HEK293 (cell line): ENCODE data around the gene SRPRB.

Experiments used
- CTCF ChIA-PET: fragments of 350-600 bp; formaldehyde crosslinking; extraction: SDS; loops from one replicate; lab custom pipeline; 2021; ENCODE audit warnings: antibody characterized with exemption; lab: Yijun Ruan, JAX
- POLR2A ChIA-PET: fragments of 300-600 bp; formaldehyde crosslinking; extraction: SDS; loops from one replicate; lab custom pipeline; 2020; ENCODE audit warnings: antibody characterized with exemption, inconsistent platforms; lab: Yijun Ruan, JAX
- H3K27ac ChIP-seq: fragments of 200-500 bp; sonication (Bioruptor generic); 2 replicates; pipeline ENCODE4 v1.5.1; 2014; ENCODE audit warnings: low read depth, low read length, control low read depth, inconsistent platforms; ENCODE audit errors: extremely low read depth
- H3K36me3 ChIP-seq, 2 experiments: fragments of 200-500 bp in 1 of 2; sonication (Bioruptor generic) in 1 of 2; 1 replicate in 1 of 2; 2 replicates in 1 of 2; pipeline ENCODE4 v1.5.1; 2014 to 2017; ENCODE audit warnings: inconsistent platforms in 2 of 2, low read length in 2 of 2; ENCODE audit not compliant: control insufficient read depth in 2 of 2, insufficient read depth in 1 of 2
- H3K4me1 ChIP-seq: fragments of 200-500 bp; sonication (Bioruptor generic); 2 replicates; pipeline ENCODE4 v1.5.1; 2014; ENCODE audit warnings: mild to moderate bottlenecking, low read length, inconsistent platforms; ENCODE audit not compliant: control insufficient read depth, insufficient read depth
- H3K4me3 ChIP-seq: 2 replicates; pipeline ENCODE4 v1.5.1; 2011; ENCODE audit warnings: low read depth, mild to moderate bottlenecking, control low read depth, low read length, moderate library complexity
- H3K9me3 ChIP-seq: fragments of 200-500 bp; sonication (Bioruptor generic); 2 replicates; pipeline ENCODE4 v1.5.1; 2014; ENCODE audit warnings: low read depth, low read length, inconsistent platforms; ENCODE audit not compliant: control insufficient read depth, insufficient read depth
- BCL11B ChIP-seq: fragments of 450-650 bp; formaldehyde crosslinking; IDR thresholded peaks from 2 replicates; pipeline ENCODE4 v1.5.1; 2016; ENCODE audit warnings: low read depth, missing biosample characterization, missing genetic modification characterization
- GFI1B ChIP-seq: fragments of 450-650 bp; formaldehyde crosslinking; IDR thresholded peaks from 2 replicates; pipeline ENCODE4 v1.5.1; 2016; ENCODE audit warnings: missing biosample characterization, missing genetic modification characterization
- MEIS1 ChIP-seq: sonication (generic); formaldehyde crosslinking; IDR thresholded peaks from 2 replicates; pipeline ENCODE4 v1.8.1; 2022; ENCODE audit warnings: missing genetic modification reagents, mild to moderate bottlenecking, borderline replicate concordance
- SALL2 ChIP-seq: fragments of 450-650 bp; formaldehyde crosslinking; IDR thresholded peaks from 2 replicates; pipeline ENCODE4 v1.5.0; 2017; ENCODE audit warnings: missing biosample characterization, mild to moderate bottlenecking, missing genetic modification characterization, borderline replicate concordance
- SETDB1 ChIP-seq: IDR thresholded peaks from one replicate; pipeline ENCODE4 v1.6.1; 2017; ENCODE audit warnings: mild to moderate bottlenecking, low read length, moderate library complexity, mixed read lengths; ENCODE audit not compliant: insufficient read length
- ZIC2 ChIP-seq: fragments of 450-650 bp; formaldehyde crosslinking; IDR thresholded peaks from 2 replicates; pipeline ENCODE4 v1.5.1; 2016; ENCODE audit warnings: missing biosample characterization, missing genetic modification characterization
- ZNF112 ChIP-seq: fragments of 450-650 bp; formaldehyde crosslinking; IDR thresholded peaks from 2 replicates; pipeline ENCODE4 v1.5.0; 2017; ENCODE audit warnings: missing biosample characterization, missing genetic modification characterization
- ZNF514 ChIP-seq: fragments of 450-650 bp; formaldehyde crosslinking; IDR thresholded peaks from 2 replicates; pipeline ENCODE4 v1.5.1; 2016; ENCODE audit warnings: missing biosample characterization, missing genetic modification characterization
- ZNF521 ChIP-seq: fragments of 450-650 bp; formaldehyde crosslinking; IDR thresholded peaks from 2 replicates; pipeline ENCODE4 v1.5.1; 2017; ENCODE audit warnings: missing biosample characterization, mild to moderate bottlenecking, missing genetic modification characterization
- ZNF529 ChIP-seq: fragments of 450-650 bp; formaldehyde crosslinking; IDR thresholded peaks from 2 replicates; pipeline ENCODE4 v1.5.1; 2017; ENCODE audit warnings: missing genetic modification characterization, missing biosample characterization; ENCODE audit not compliant: insufficient replicate concordance
- ZNF558 ChIP-seq: fragments of 450-650 bp; formaldehyde crosslinking; IDR thresholded peaks from 2 replicates; pipeline ENCODE4 v1.5.1; 2016; ENCODE audit warnings: missing biosample characterization, missing genetic modification characterization
- ZNF571 ChIP-seq: fragments of 450-650 bp; formaldehyde crosslinking; IDR thresholded peaks from 2 replicates; pipeline ENCODE4 v1.5.0; 2017; ENCODE audit warnings: missing biosample characterization, missing genetic modification characterization
- ZNF596 ChIP-seq: fragments of 450-650 bp; IDR thresholded peaks from 2 replicates; pipeline ENCODE4 v1.5.0; 2018; ENCODE audit warnings: missing biosample characterization, mild to moderate bottlenecking, missing genetic modification characterization, moderate library complexity
- ZNF610 ChIP-seq: fragments of 450-650 bp; formaldehyde crosslinking; IDR thresholded peaks from 2 replicates; pipeline ENCODE4 v1.5.1; 2016; ENCODE audit warnings: missing biosample characterization, missing genetic modification characterization, borderline replicate concordance
- ZNF623 ChIP-seq: fragments of 450-650 bp; formaldehyde crosslinking; IDR thresholded peaks from 2 replicates; pipeline ENCODE4 v1.5.1; 2016; ENCODE audit warnings: missing biosample characterization, missing genetic modification characterization
- ZNF658 ChIP-seq: fragments of 450-650 bp; formaldehyde crosslinking; IDR thresholded peaks from 2 replicates; pipeline ENCODE4; 2016; ENCODE audit warnings: missing biosample characterization, missing genetic modification characterization
- ZNF768 ChIP-seq: fragments of 450-650 bp; formaldehyde crosslinking; IDR thresholded peaks from 2 replicates; pipeline ENCODE4 v1.5.1; 2018; ENCODE audit warnings: missing biosample characterization, mild to moderate bottlenecking, missing genetic modification characterization
- ZNF792 ChIP-seq: fragments of 450-650 bp; formaldehyde crosslinking; IDR thresholded peaks from 2 replicates; pipeline ENCODE4 v1.5.1; 2016; ENCODE audit warnings: missing biosample characterization, missing genetic modification characterization
- TF ChIP-seq, protein P1 (sequence below): fragments of 450-650 bp; formaldehyde crosslinking; IDR thresholded peaks from 2 replicates; pipeline ENCODE4 v1.5.1; 2016; ENCODE audit warnings: missing biosample characterization, missing genetic modification characterization, borderline replicate concordance
- TF ChIP-seq, protein P2 (sequence below): fragments of 450-650 bp; formaldehyde crosslinking; IDR thresholded peaks from 2 replicates; pipeline ENCODE4 v1.5.1; 2016; ENCODE audit warnings: missing biosample characterization, missing genetic modification characterization
- TF ChIP-seq, protein P3 (sequence below): fragments of 450-650 bp; formaldehyde crosslinking; IDR thresholded peaks from 2 replicates; pipeline ENCODE4 v1.5.1; 2016; ENCODE audit warnings: missing biosample characterization, missing genetic modification characterization, borderline replicate concordance
- TF ChIP-seq, protein P4 (sequence below): fragments of 450-650 bp; formaldehyde crosslinking; IDR thresholded peaks from 2 replicates; pipeline ENCODE4 v1.5.1; 2016; ENCODE audit warnings: missing biosample characterization, missing genetic modification characterization

SRPRB gene

DNA sequence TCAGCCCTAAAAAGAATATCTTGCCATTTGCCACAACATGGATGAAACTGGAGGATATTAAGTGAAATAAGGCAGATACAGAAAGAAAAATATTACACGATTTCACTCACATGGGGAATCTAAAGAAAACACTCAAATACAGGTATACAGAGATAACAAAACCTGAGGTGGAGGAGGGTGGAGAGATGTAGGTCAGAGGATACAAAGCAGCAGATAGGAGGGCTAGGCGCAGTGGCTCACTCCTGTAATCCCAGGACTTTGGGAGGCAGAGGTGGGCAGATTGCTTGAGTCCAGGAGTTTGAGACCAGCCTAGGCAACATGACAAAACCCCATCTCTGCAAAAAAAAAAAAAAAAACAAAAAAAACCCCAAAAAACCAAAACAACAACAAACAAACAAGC lies 23.2 kb upstream of the SRPRB start (continued):
- TF ChIP-seq, protein P1, sequence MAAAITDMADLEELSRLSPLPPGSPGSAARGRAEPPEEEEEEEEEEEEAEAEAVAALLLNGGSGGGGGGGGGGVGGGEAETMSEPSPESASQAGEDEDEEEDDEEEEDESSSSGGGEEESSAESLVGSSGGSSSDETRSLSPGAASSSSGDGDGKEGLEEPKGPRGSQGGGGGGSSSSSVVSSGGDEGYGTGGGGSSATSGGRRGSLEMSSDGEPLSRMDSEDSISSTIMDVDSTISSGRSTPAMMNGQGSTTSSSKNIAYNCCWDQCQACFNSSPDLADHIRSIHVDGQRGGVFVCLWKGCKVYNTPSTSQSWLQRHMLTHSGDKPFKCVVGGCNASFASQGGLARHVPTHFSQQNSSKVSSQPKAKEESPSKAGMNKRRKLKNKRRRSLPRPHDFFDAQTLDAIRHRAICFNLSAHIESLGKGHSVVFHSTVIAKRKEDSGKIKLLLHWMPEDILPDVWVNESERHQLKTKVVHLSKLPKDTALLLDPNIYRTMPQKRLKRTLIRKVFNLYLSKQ (tag by site-specific recombination): no peak
- no peak for TF ChIP-seq ZNF571 (tag by site-specific recombination)
- TF ChIP-seq SETDB1: no peak
- TF ChIP-seq ZNF558 (tag by site-specific recombination): no peak
- no peak for TF ChIP-seq ZNF514 (tag by site-specific recombination)

DNA sequence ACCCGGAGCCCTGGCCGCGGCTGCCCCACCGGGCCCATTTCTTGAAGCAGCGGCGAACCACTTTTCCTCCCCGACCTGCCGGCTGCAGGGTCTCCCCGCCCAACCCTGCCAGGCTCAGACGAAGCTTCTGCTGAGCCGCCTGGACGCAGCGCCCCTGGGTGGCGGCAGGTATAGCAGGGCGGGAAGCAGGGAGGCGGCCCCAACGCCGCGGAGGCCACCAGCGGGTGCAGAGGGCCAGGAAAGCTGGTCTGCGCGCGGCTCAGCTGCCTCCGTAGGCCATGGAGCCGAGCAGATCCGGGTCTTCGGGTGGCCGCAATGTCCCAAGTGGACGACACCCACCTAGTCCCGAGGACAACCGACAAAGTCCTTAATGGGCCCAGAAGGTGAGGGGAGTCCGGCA lies 21.9 kb upstream of the SRPRB start:
- Histone ChIP-seq H3K4me1 (no peaks in the 10 kb centered on the region), H3K9me3 (no peaks in the 10 kb centered on the region), H3K36me3 (no peaks in the 10 kb centered on the region), H3K4me3 (no peak overlapping the region), H3K27ac (no peak overlapping the region)
- TF ChIP-seq ZNF112 (tag by site-specific recombination) (no peak), ZNF658 (tag by site-specific recombination) (no peak), GFI1B (tag by site-specific recombination) (no peak), ZNF596 (tag by site-specific recombination) (no peak), BCL11B (no peak), ZIC2 (tag by site-specific recombination) (no peak), ZNF610 (tag by site-specific recombination) (no peak), ZNF521 (tag by site-specific recombination) (no peak), ZNF623 (tag by site-specific recombination) (no peak), ZNF768 (tag by site-specific recombination) (no peak), MEIS1 (CRISPR knock-in tag) (no peak), ZNF792 (no peak), ZNF529 (tag by site-specific recombination) (no peak), SALL2 (tag by site-specific recombination) (no peak)
- TF ChIP-seq, protein P2, sequence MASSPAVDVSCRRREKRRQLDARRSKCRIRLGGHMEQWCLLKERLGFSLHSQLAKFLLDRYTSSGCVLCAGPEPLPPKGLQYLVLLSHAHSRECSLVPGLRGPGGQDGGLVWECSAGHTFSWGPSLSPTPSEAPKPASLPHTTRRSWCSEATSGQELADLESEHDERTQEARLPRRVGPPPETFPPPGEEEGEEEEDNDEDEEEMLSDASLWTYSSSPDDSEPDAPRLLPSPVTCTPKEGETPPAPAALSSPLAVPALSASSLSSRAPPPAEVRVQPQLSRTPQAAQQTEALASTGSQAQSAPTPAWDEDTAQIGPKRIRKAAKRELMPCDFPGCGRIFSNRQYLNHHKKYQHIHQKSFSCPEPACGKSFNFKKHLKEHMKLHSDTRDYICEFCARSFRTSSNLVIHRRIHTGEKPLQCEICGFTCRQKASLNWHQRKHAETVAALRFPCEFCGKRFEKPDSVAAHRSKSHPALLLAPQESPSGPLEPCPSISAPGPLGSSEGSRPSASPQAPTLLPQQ (tag by site-specific recombination): no peak
- TF ChIP-seq, protein P3, sequence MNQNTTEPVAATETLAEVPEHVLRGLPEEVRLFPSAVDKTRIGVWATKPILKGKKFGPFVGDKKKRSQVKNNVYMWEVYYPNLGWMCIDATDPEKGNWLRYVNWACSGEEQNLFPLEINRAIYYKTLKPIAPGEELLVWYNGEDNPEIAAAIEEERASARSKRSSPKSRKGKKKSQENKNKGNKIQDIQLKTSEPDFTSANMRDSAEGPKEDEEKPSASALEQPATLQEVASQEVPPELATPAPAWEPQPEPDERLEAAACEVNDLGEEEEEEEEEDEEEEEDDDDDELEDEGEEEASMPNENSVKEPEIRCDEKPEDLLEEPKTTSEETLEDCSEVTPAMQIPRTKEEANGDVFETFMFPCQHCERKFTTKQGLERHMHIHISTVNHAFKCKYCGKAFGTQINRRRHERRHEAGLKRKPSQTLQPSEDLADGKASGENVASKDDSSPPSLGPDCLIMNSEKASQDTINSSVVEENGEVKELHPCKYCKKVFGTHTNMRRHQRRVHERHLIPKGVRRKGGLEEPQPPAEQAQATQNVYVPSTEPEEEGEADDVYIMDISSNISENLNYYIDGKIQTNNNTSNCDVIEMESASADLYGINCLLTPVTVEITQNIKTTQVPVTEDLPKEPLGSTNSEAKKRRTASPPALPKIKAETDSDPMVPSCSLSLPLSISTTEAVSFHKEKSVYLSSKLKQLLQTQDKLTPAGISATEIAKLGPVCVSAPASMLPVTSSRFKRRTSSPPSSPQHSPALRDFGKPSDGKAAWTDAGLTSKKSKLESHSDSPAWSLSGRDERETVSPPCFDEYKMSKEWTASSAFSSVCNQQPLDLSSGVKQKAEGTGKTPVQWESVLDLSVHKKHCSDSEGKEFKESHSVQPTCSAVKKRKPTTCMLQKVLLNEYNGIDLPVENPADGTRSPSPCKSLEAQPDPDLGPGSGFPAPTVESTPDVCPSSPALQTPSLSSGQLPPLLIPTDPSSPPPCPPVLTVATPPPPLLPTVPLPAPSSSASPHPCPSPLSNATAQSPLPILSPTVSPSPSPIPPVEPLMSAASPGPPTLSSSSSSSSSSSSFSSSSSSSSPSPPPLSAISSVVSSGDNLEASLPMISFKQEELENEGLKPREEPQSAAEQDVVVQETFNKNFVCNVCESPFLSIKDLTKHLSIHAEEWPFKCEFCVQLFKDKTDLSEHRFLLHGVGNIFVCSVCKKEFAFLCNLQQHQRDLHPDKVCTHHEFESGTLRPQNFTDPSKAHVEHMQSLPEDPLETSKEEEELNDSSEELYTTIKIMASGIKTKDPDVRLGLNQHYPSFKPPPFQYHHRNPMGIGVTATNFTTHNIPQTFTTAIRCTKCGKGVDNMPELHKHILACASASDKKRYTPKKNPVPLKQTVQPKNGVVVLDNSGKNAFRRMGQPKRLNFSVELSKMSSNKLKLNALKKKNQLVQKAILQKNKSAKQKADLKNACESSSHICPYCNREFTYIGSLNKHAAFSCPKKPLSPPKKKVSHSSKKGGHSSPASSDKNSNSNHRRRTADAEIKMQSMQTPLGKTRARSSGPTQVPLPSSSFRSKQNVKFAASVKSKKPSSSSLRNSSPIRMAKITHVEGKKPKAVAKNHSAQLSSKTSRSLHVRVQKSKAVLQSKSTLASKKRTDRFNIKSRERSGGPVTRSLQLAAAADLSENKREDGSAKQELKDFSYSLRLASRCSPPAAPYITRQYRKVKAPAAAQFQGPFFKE (tag by site-specific recombination): no peak
- TF ChIP-seq, protein P4, sequence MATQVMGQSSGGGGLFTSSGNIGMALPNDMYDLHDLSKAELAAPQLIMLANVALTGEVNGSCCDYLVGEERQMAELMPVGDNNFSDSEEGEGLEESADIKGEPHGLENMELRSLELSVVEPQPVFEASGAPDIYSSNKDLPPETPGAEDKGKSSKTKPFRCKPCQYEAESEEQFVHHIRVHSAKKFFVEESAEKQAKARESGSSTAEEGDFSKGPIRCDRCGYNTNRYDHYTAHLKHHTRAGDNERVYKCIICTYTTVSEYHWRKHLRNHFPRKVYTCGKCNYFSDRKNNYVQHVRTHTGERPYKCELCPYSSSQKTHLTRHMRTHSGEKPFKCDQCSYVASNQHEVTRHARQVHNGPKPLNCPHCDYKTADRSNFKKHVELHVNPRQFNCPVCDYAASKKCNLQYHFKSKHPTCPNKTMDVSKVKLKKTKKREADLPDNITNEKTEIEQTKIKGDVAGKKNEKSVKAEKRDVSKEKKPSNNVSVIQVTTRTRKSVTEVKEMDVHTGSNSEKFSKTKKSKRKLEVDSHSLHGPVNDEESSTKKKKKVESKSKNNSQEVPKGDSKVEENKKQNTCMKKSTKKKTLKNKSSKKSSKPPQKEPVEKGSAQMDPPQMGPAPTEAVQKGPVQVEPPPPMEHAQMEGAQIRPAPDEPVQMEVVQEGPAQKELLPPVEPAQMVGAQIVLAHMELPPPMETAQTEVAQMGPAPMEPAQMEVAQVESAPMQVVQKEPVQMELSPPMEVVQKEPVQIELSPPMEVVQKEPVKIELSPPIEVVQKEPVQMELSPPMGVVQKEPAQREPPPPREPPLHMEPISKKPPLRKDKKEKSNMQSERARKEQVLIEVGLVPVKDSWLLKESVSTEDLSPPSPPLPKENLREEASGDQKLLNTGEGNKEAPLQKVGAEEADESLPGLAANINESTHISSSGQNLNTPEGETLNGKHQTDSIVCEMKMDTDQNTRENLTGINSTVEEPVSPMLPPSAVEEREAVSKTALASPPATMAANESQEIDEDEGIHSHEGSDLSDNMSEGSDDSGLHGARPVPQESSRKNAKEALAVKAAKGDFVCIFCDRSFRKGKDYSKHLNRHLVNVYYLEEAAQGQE (tag by site-specific recombination): no peak
- ChIA-PET POLR2A (no interaction called here), CTCF (interaction anchor here (0.7 kb wide), 1 partner anchor 120 kb away, joined by 4 read pairs; no protein-coding TSS in a partner anchor)
